Mesothelial cell of epicardium (in vitro differentiated cells): ENCODE results near the gene C1GALT1C1. TPM values are rescaled to one million over a fixed set of nuclear protein-coding genes. Genes with fewer than 3 reads are reported as not detected.

Experiments
- DNase-seq, 2 experiments: peaks; one replicate each; pipeline ENCODE4 v3.0.0; 2021; ENCODE audit warnings: low spot score in 2 of 2; ENCODE audit not compliant: unreplicated experiment in 2 of 2
- H3K27ac Mint-ChIP-seq: 2 replicates; pipeline ENCODE4 v1.8.0; 2021; ENCODE audit warnings: mixed read lengths
- H3K27me3 Mint-ChIP-seq: 2 replicates; pipeline ENCODE4 v1.8.0; 2021; ENCODE audit warnings: low read depth, mixed read lengths
- H3K36me3 Mint-ChIP-seq: 2 replicates; pipeline ENCODE4 v1.8.0; 2021; ENCODE audit warnings: mixed read lengths
- H3K4me1 Mint-ChIP-seq: 2 replicates; pipeline ENCODE4 v1.8.0; 2021; ENCODE audit warnings: mixed read lengths
- H3K4me3 Mint-ChIP-seq: 2 replicates; pipeline ENCODE4 v1.8.0; 2021; ENCODE audit warnings: mild to moderate bottlenecking, moderate library complexity, mixed read lengths
- H3K9me3 Mint-ChIP-seq: 2 replicates; pipeline ENCODE4 v1.8.0; 2021; ENCODE audit warnings: mixed read lengths
- CTCF ChIP-seq: fragments of 200-600 bp; sonication (generic); IDR thresholded peaks from one replicate; pipeline ENCODE4 v1.5.0; 2021; ENCODE audit warnings: antibody characterized with exemption; ENCODE audit not compliant: unreplicated experiment
- total RNA-seq: library from RNA; stranded (reverse); gene quantifications from 3 replicates; pipeline ENCODE4 v1.2.1, GENCODE V29; 2021

The C1GALT1C1 gene
- total RNA-seq, 1 donor from 2014 or later = 12.8 TPM

DNA sequence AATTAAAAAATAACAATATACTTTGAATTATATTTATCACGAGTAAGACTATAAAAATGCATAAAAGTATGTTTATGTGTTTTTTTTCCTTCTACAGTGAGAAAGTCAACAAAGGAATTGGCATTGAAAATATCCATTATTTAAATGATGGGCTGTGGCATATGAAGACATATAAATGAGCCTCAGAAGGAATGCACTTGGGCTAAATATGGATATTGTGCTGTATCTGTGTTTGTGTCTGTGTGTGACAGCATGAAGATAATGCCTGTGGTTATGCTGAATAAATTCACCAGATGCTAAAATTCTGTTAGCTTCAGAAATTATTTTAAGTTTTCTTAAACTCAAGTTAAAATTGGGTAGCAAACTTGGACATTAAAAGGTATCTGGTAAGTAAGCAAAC is 17.8 kb downstream of the C1GALT1C1 start:
- H3K4me1 Mint-ChIP-seq = no peaks in the 10 kb centered on the region
- no peak overlapping the region for H3K27ac Mint-ChIP-seq
- no peak for DNase-seq
- H3K9me3 Mint-ChIP-seq = peaks cover 23% of the 10 kb centered on the region
- H3K4me3 Mint-ChIP-seq = no peak overlapping the region
- H3K27me3 Mint-ChIP-seq = no peaks in the 10 kb centered on the region
- no peak for TF ChIP-seq CTCF
- peaks cover 13% of the 10 kb centered on the region for H3K36me3 Mint-ChIP-seq

GRCh38 chrX:120604361-120604782 is 25.5 kb downstream of the C1GALT1C1 start:
- DNase-seq = no peak
- Mint-ChIP-seq H3K9me3 (peaks cover 23% of the 10 kb centered on the region), H3K27ac (peak overlapping the region; percentile 99), H3K4me3 (peak overlapping the region; percentile 91), H3K27me3 (no peaks in the 10 kb centered on the region), H3K36me3 (peaks cover 6% of the 10 kb centered on the region), H3K4me1 (peaks cover 10% of the 10 kb centered on the region)
- no peak for TF ChIP-seq CTCF

- peaks cover 24% of the 10 kb centered on the region for H3K9me3 Mint-ChIP-seq
- no peak for TF ChIP-seq CTCF
- H3K4me1 Mint-ChIP-seq = peaks cover 10% of the 10 kb centered on the region
- H3K27me3 Mint-ChIP-seq = no peaks in the 10 kb centered on the region
- H3K27ac Mint-ChIP-seq = peak within 1 kb of the TSS; percentile 99
- peak within 1 kb of the TSS; percentile 91 for H3K4me3 Mint-ChIP-seq
- DNase-seq = peak; percentile 46 to 70
- peaks cover 4% of the 10 kb centered on the region for H3K36me3 Mint-ChIP-seq
Measured at GRCh38 chrX:120603707-120604360, 26.0 kb downstream of the C1GALT1C1 start, which contains the start of gene MCTS1. TSS of gene MCTS1 (plus strand) at chrX:120604101. CDS start at chrX:120604237, 136 bp downstream.

DNA sequence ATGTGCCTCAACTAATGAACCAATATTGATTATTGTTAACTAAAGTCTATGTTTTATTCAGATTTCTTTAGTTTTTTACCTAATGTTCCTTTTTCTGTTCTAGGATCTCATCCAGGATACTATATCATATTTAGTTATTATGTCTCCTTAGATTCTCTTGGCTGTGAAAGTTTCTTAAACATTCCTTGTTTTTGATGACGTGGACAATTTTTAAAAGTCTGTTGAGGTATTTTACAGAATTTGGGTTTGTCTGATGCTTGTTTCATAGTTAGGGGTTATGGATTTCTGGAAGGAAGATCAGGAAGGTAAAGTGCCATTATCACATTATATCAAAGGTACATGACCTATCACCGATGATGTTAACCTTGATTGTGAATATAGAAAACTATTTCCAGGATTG is 44.2 kb downstream of the C1GALT1C1 start:
- no peaks in the 10 kb centered on the region for H3K4me1 Mint-ChIP-seq
- H3K4me3 Mint-ChIP-seq = no peak overlapping the region
- H3K27ac Mint-ChIP-seq = no peak overlapping the region
- no peaks in the 10 kb centered on the region for H3K36me3 Mint-ChIP-seq
- DNase-seq = no peak
- TF ChIP-seq CTCF = no peak
- peaks cover 10% of the 10 kb centered on the region for H3K27me3 Mint-ChIP-seq
- peaks cover 42% of the 10 kb centered on the region for H3K9me3 Mint-ChIP-seq

Other genes with a start within 250 kb of the C1GALT1C1 start
- gene LAMP2, start 160.8 kb downstream of the C1GALT1C1 start, total RNA-seq = 74.1 to 77.7 TPM (median 76.3 TPM) in 3 replicates
- gene CUL4B, start 69.1 kb downstream of the C1GALT1C1 start, total RNA-seq = 49.0 to 52.3 TPM (median 50.1 TPM) in 3 replicates
- 33.5 to 39.5 TPM (median 34.8 TPM) in 3 replicates for gene MCTS1, start 26.0 kb downstream of the C1GALT1C1 start, total RNA-seq
- gene CT47B1, start 245.8 kb upstream of the C1GALT1C1 start, total RNA-seq = not detected in 3 replicates